ENCODE measurements around the gene SLC4A3. TPM values are rescaled to one million over a fixed set of nuclear protein-coding genes. Genes with fewer than 3 reads are reported as not detected.

Gene SLC4A3
- total RNA-seq, 1 donor from 2014 or later: not detected

DNA sequence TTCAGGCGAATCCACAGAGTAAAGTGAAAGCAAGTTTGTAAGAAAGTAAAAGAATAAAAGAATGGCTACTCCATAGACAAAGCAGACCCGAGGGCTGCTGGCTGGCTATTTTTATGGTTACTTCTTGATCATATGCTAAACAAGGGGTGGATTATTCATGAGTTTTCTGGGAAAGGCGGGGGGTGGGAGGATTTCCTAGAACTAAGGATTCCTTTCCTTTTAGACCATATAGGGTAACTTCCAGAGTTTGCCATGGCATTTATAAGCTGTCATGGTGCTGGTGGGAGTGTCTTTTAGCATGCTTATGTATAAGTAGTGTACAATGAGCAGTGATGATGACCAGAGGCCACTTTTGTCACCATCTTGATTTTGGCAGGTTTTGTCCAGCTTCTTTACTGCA, 59.8 kb downstream of the SLC4A3 start:
- no peaks in the 10 kb centered on the region for H3K36me3 Mint-ChIP-seq (ENCODE audit: low read depth)
- intact Hi-C loops (cut with micrococcal nuclease): no loop called here

GRCh38 chr2:219687882-219688559, 60.6 kb downstream of the SLC4A3 start:
- no peak for DNase-seq (ENCODE audit: low spot score)
- Mint-ChIP-seq H3K27ac (no peak overlapping the region), H3K27me3 (ENCODE audit: insufficient read depth) (peaks cover 6% of the 10 kb centered on the region), H3K4me1 (ENCODE audit: low read depth) (peaks cover 6% of the 10 kb centered on the region), H3K4me3 (no peak overlapping the region), H3K36me3 (ENCODE audit: low read depth) (no peaks in the 10 kb centered on the region), H3K9me3 (no peaks in the 10 kb centered on the region)
- intact Hi-C loops (cut with micrococcal nuclease): no loop called here

More for the DNA sequence above, 59.8 kb downstream of the SLC4A3 start:
- peaks cover 1% of the 10 kb centered on the region for H3K27me3 Mint-ChIP-seq (ENCODE audit: insufficient read depth)
- H3K27ac Mint-ChIP-seq: no peak overlapping the region
- H3K4me3 Mint-ChIP-seq: no peak overlapping the region
- DNase-seq (ENCODE audit: low spot score): no peak
- peaks cover 6% of the 10 kb centered on the region for H3K4me1 Mint-ChIP-seq (ENCODE audit: low read depth)
- H3K9me3 Mint-ChIP-seq: no peaks in the 10 kb centered on the region

DNA sequence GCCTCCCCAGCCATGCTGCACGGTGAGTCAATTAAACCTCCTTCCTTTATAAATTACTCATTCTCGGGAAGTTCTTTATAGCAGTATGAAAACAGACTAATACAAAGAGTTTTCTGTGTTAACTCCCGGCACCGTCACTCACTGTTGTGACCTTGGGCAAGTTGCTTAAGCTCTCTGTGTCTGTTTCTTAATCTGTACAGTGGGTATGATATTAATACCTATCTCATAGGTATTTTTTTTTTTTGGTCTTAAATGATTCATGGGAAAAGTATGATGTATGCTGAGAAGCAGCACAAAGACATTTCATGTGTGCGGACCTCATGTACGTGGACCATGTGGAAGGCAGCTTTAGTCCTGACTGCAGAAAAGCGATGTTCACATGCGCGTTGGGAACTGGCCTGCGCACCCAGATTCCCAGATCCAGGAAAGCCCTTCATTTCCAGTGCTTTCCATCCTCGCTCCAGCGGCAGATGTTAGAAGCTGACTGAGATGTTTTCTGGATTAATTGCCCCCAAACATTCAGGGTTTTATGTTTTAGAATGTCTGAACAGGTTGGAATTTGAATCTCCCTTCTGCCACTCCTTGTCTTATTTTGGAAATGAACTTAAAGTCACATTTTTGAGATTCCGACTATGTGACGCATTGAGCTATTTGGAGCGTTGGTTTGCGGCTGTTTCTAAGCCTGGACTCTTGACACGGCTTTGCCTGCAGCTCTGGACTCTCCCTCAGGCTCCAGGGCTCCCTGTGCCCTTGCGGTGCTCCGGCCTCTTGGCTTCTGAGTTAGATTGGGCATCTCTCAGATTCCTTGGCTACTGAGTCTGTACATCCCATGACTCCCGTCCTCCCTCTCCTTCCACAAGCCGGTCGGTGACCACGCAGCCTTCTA, 61.4 kb downstream of the SLC4A3 start:
- intact Hi-C loops (cut with micrococcal nuclease): loop anchor here (1.0 kb wide), 2 partner anchors 47 to 148 kb away; no protein-coding TSS in a partner anchor
- Mint-ChIP-seq H3K27ac (no peak overlapping the region), H3K36me3 (ENCODE audit: low read depth) (no peaks in the 10 kb centered on the region), H3K9me3 (no peaks in the 10 kb centered on the region), H3K27me3 (ENCODE audit: insufficient read depth) (peaks cover 6% of the 10 kb centered on the region), H3K4me1 (ENCODE audit: low read depth) (peaks cover 6% of the 10 kb centered on the region), H3K4me3 (no peak overlapping the region)
- no peak for DNase-seq (ENCODE audit: low spot score)

DNA sequence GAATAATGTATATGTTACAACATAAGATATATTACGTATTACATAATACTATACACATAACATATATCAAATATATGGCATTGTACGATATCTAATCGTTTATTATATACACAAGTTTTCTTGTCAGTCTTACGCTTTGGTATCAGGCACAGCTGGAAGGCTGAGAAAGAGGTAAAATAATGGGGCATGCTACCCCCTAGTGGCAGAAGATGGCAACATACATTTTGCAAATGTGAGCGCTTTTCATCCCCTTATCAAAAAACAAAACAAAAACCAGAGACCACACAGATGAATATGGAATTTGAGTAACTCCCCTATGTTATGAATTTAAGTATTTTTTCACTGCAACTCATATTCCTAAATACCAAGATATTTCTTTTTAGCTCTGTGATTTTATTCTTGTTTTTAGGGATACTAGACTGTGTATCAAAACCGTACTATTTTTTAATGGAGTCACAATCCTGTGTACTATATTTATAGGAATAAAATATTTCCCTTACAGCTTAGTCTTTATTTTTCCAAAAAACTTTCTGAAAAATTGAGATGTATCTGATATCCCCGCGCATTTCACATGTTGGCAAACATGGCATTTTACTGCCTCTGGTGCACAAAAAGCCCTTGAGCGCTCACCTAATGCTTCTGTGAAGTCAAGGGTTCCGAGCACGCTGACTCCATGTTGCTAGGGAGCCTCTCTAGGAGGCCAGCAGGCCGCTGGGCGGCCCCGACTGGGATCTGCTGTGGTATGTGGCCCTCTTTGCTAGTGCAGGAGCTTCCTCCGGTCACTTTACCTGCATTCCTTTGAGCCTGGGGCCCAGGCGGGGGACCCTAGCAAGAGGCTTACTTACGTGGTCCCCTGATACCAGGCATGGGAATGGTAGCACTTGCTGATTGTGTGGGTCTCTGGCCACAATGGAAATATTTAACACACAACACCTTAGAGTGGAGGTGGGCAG, 62.5 kb downstream of the SLC4A3 start:
- intact Hi-C loops (cut with micrococcal nuclease): loop anchor here (1.0 kb wide), 2 partner anchors 48 to 149 kb away; no protein-coding TSS in a partner anchor
- DNase-seq (ENCODE audit: low spot score): peak; percentile 13
- Mint-ChIP-seq H3K4me1 (ENCODE audit: low read depth) (peaks cover 1% of the 10 kb centered on the region), H3K9me3 (no peaks in the 10 kb centered on the region), H3K36me3 (ENCODE audit: low read depth) (no peaks in the 10 kb centered on the region), H3K27ac (no peak overlapping the region), H3K27me3 (ENCODE audit: insufficient read depth) (peaks cover 6% of the 10 kb centered on the region), H3K4me3 (no peak overlapping the region)

- peaks cover 8% of the 10 kb centered on the region for H3K27me3 Mint-ChIP-seq (ENCODE audit: insufficient read depth)
- H3K4me1 Mint-ChIP-seq (ENCODE audit: low read depth): no peaks in the 10 kb centered on the region
- no peak overlapping the region for H3K4me3 Mint-ChIP-seq
- no peaks in the 10 kb centered on the region for H3K9me3 Mint-ChIP-seq
- H3K27ac Mint-ChIP-seq: no peak overlapping the region
- H3K36me3 Mint-ChIP-seq (ENCODE audit: low read depth): no peaks in the 10 kb centered on the region
- no peak for DNase-seq (ENCODE audit: low spot score)
- intact Hi-C loops (cut with micrococcal nuclease): no loop called here
Observed at GRCh38 chr2:219691571-219691970, 64.1 kb downstream of the SLC4A3 start.

Other genes starting within 250 kb of the SLC4A3 start
- gene DNPEP, start 239.7 kb upstream of the SLC4A3 start, total RNA-seq: 124 and 128 TPM in 2 replicates
- gene DES, start 209.3 kb upstream of the SLC4A3 start, total RNA-seq: not detected in 2 replicates
- 0.13 TPM in 1 of 2 replicates, not detected in the other for gene SPEG, start 192.8 kb upstream of the SLC4A3 start, total RNA-seq
- 41.3 and 50.3 TPM in 2 replicates for gene GMPPA, start 128.7 kb upstream of the SLC4A3 start, total RNA-seq
- gene ASIC4, start 113.1 kb upstream of the SLC4A3 start, total RNA-seq: 0.08 TPM in 1 of 2 replicates, not detected in the other
- 41.3 and 43.4 TPM in 2 replicates for gene CHPF, start 83.8 kb upstream of the SLC4A3 start, total RNA-seq
- gene TMEM198, start 83.6 kb upstream of the SLC4A3 start, total RNA-seq: 2.9 and 3.3 TPM in 2 replicates
- 0.21 and 0.24 TPM in 2 replicates for gene OBSL1, start 56.1 kb upstream of the SLC4A3 start, total RNA-seq
- not detected in 2 replicates for gene INHA, start 55.3 kb upstream of the SLC4A3 start, total RNA-seq
- 38.0 and 38.9 TPM in 2 replicates for gene STK11IP, start 29.8 kb upstream of the SLC4A3 start, total RNA-seq